HepG2 (cell line): ENCODE results near the gene ST6GALNAC2. TPM values are rescaled to one million over a fixed set of nuclear protein-coding genes. Genes with fewer than 3 reads are reported as not detected.

Experiments
- ATAC-seq: fragments of 200-7000 bp; cut with Tn5 transposase; 3 replicates; pipeline ENCODE4 v1.9.1; 2020; ENCODE audit warnings: mild to moderate bottlenecking, moderate library complexity
- Bru-seq: library from RNA; stranded (reverse); fragments of 400-500 nt; gene quantifications from one replicate; lab custom pipeline; 2021; lab: Mats Ljungman, UMichigan
- BruChase-seq, 2 experiments: library from RNA; stranded (reverse); fragments of 400-500 nt; gene quantifications; one replicate each; lab custom pipeline; 2021; lab: Mats Ljungman, UMichigan
- BruUV-seq: library from RNA; stranded (reverse); fragments of 400-500 nt; replicated peaks from 2 replicates; lab custom pipeline; 2021; lab: Mats Ljungman, UMichigan
- CTCF ChIA-PET: fragments of 300-600 bp; formaldehyde crosslinking; extraction: SDS; loops from one replicate; lab custom pipeline; 2021; ENCODE audit warnings: low total read pairs, inconsistent platforms, low intra/inter-chr PET ratio; lab: Yijun Ruan, JAX
- POLR2A ChIA-PET: fragments of 350-600 bp; sonication (Branson Sonifier 250); formaldehyde crosslinking; loops from one replicate; lab custom pipeline; 2020; ENCODE audit warnings: antibody characterized with exemption, inconsistent platforms; lab: Yijun Ruan, JAX
- DNase-seq: peaks from one replicate; pipeline ENCODE4 v3.0.0-alpha.2; 2015; ENCODE audit warnings: low spot score
- FAIRE-seq: peaks from 3 replicates; lab custom pipeline; 2011; peaks lifted over from hg19 to GRCh38; lab: Jason Lieb, UNC
- H2AFZ ChIP-seq: one replicate; pipeline ENCODE4 v1.6.1; 2011; ENCODE audit warnings: low read length, inconsistent platforms
- H3K27ac ChIP-seq: fragments of 300-600 bp; 3 replicates; pipeline ENCODE4 v1.8.0; 2011; ENCODE audit warnings: mixed run types, mild to moderate bottlenecking, mixed read lengths, low read length, inconsistent platforms; ENCODE audit not compliant: insufficient read depth; ENCODE audit errors: extremely low read length
- H3K27me3 ChIP-seq, 2 experiments: fragments of 200-600 bp in 1 of 2; 2 replicates in 1 of 2; 3 replicates in 1 of 2; pipeline versions ENCODE4 v1.6.0 to v1.8.0; 2011; ENCODE audit warnings: low read length in 2 of 2, mild to moderate bottlenecking in 2 of 2, moderate library complexity in 2 of 2, inconsistent platforms in 1 of 2; ENCODE audit not compliant: insufficient read depth in 2 of 2, control insufficient read depth in 1 of 2
- H3K36me3 ChIP-seq, 2 experiments: fragments of 200-600 bp in 1 of 2; replicated peaks in 1 of 2; 2 replicates in 1 of 2; 3 replicates in 1 of 2; pipeline versions ENCODE4 v1.5.1 to v1.8.0; 2011; ENCODE audit warnings: low read length in 2 of 2, inconsistent platforms in 1 of 2; ENCODE audit not compliant: insufficient read depth in 2 of 2, control insufficient read depth in 1 of 2
- H3K4me1 ChIP-seq: 2 replicates; pipeline ENCODE4 v1.5.1; 2012; ENCODE audit warnings: low read length, inconsistent platforms; ENCODE audit not compliant: insufficient read depth
- H3K4me2 ChIP-seq: 2 replicates; pipeline ENCODE4 v1.6.0; 2011; ENCODE audit warnings: low read depth, low read length, inconsistent platforms
- H3K4me3 ChIP-seq, 3 experiments: fragments of 200-600 bp in 1 of 3; sonication (generic), shearing (Covaris generic) in 1 of 3; replicated peaks in 1 of 3; 2 replicates each; pipeline ENCODE4 v1.5.1; 2011 to 2016; ENCODE audit warnings: low read length in 3 of 3, inconsistent platforms in 2 of 3, low read depth in 2 of 3, mild to moderate bottlenecking in 2 of 3, control low read depth in 1 of 3, mixed read lengths in 1 of 3; ENCODE audit not compliant: insufficient read depth in 1 of 3
- H3K79me2 ChIP-seq: one replicate; pipeline ENCODE4 v1.6.1; 2011; ENCODE audit warnings: low read length, inconsistent platforms; ENCODE audit not compliant: insufficient read depth
- H3K9ac ChIP-seq: 2 replicates; pipeline ENCODE4 v1.6.0; 2011; ENCODE audit warnings: mild to moderate bottlenecking, low read depth, low read length, inconsistent platforms; ENCODE audit not compliant: insufficient read depth
- H3K9me3 ChIP-seq: 2 replicates; pipeline ENCODE4 v1.5.1; 2012; ENCODE audit warnings: mild to moderate bottlenecking, low read length
- H4K20me1 ChIP-seq: 2 replicates; pipeline ENCODE4 v1.6.0; 2011; ENCODE audit warnings: inconsistent platforms, mild to moderate bottlenecking, low read length, moderate library complexity; ENCODE audit not compliant: insufficient read depth
- ATF1 ChIP-seq: IDR thresholded peaks from 2 replicates; pipeline ENCODE4 v1.6.1; 2016; ENCODE audit warnings: mild to moderate bottlenecking, control low read depth
- BHLHE40 ChIP-seq: IDR thresholded peaks from 2 replicates; pipeline ENCODE4 v1.6.1; 2011; ENCODE audit warnings: low read length, improper control_type of control experiment
- DMAP1 ChIP-seq: IDR thresholded peaks from 2 replicates; pipeline ENCODE4 v1.6.1; 2016
- DNMT3B ChIP-seq: conservative IDR thresholded peaks from 2 replicates; pipeline ENCODE4 v1.6.1; 2016; ENCODE audit warnings: missing biosample characterization, control low read depth
- JUN ChIP-seq: sonication (generic); formaldehyde crosslinking; IDR thresholded peaks from 2 replicates; pipeline ENCODE4 v1.4.0; 2020; ENCODE audit warnings: mild to moderate bottlenecking, missing genetic modification reagents
- MTA1 ChIP-seq: sonication (generic); formaldehyde crosslinking; IDR thresholded peaks from 2 replicates; pipeline ENCODE4 v1.4.0; 2020; ENCODE audit warnings: missing genetic modification reagents, mild to moderate bottlenecking, borderline replicate concordance
- NFKBIZ ChIP-seq: IDR thresholded peaks from 2 replicates; pipeline ENCODE4 v1.6.1; 2018; ENCODE audit warnings: missing genetic modification reagents, missing compliant biosample characterization
- POLR2G ChIP-seq: fragments of 200-400 bp; formaldehyde crosslinking; IDR thresholded peaks from 2 replicates; pipeline ENCODE4 v1.6.1; 2018; ENCODE audit warnings: mild to moderate bottlenecking, low read depth, low read length, moderate library complexity
- PREB ChIP-seq: sonication (generic); formaldehyde crosslinking; IDR thresholded peaks from 2 replicates; pipeline ENCODE4 v1.4.0; 2020; ENCODE audit warnings: missing genetic modification reagents
- SNAPC5 ChIP-seq: sonication (generic); formaldehyde crosslinking; IDR thresholded peaks from 2 replicates; pipeline ENCODE4 v1.8.1; 2023; ENCODE audit warnings: mild to moderate bottlenecking, missing genetic modification reagents, borderline replicate concordance
- THAP7 ChIP-seq: sonication (generic); formaldehyde crosslinking; IDR thresholded peaks from 2 replicates; pipeline ENCODE4 v1.8.1; 2023; ENCODE audit warnings: mild to moderate bottlenecking, missing genetic modification reagents
- ZBTB39 ChIP-seq: sonication (generic); formaldehyde crosslinking; IDR thresholded peaks from 2 replicates; pipeline ENCODE4 v1.5.0; 2020; ENCODE audit warnings: missing genetic modification reagents
- ZNF251 ChIP-seq: sonication (generic); formaldehyde crosslinking; IDR thresholded peaks from 2 replicates; pipeline ENCODE4 v1.9.0; 2021; ENCODE audit warnings: mild to moderate bottlenecking, missing genetic modification reagents
- ZNF772 ChIP-seq: sonication (generic); formaldehyde crosslinking; IDR thresholded peaks from 2 replicates; pipeline ENCODE4 v1.5.0; 2020; ENCODE audit warnings: mild to moderate bottlenecking, missing genetic modification reagents
- WGBS: methylation state at CpG from one replicate; pipeline ENCODE4 v1.1.6; 2017; ENCODE audit warnings: low lambda C conversion rate; 5-methylcytosine and 5-hydroxymethylcytosine counted together
- in situ Hi-C: cut with HindIII; loops from 2 replicates; pipeline ENCODE4 v1.10.0; 2017; ENCODE audit warnings: low pct_unique_long_range_greater_than_20kb; ENCODE audit not compliant: extremely low pct_ligation_motif_present
- intact Hi-C: fragments of 100-400 bp; cut with micrococcal nuclease; formaldehyde crosslinking; loops from one replicate; pipeline ENCODE4 v1.10.0; 2022; ENCODE audit not compliant: unreplicated experiment
- long read RNA-seq, 2 experiments: library from RNA in 1 of 2; library from polyadenylated mRNA in 1 of 2; stranded (forward) in 1 of 2; unstranded in 1 of 2; transcript quantifications; one replicate each; pipeline ENCODE4 v2.0.0, GENCODE V29; 2019 to 2022
- polyA minus RNA-seq, 3 experiments: library from RNA; depleted of rRNA, polyadenylated mRNA; stranded (reverse); fragments of >200 nt; gene quantifications; 2 replicates each; pipeline ENCODE4 v1.2.3, GENCODE V29; 2011; ENCODE audit warnings: low replicate concordance in 1 of 3
- polyA plus RNA-seq, 8 experiments: library from polyadenylated mRNA; depleted of rRNA in 3 of 8; stranded (reverse) in 7 of 8; unstranded in 1 of 8; fragments of >200 nt; fragmentation: Illumina TruSeq in 4 of 8; extraction: Trizol in 4 of 8; gene quantifications; 2 replicates each; pipeline versions ENCODE4 v1.2.1 to v1.2.3, GENCODE V29; 2011 to 2016; ENCODE audit warnings: low read depth in 4 of 8, missing spikeins in 1 of 8, mixed read lengths in 1 of 8; ENCODE audit not compliant: insufficient read depth in 1 of 8
- total RNA-seq, 5 experiments: library from RNA; depleted of rRNA; stranded (reverse); fragments of >200 nt; fragmentation: Illumina TruSeq; extraction: Trizol; gene quantifications; 2 replicates each; pipeline ENCODE4 v1.2.3, GENCODE V29; 2016; ENCODE audit warnings: low read depth in 1 of 5

The ST6GALNAC2 gene
- total RNA-seq (2016; rRNA removed; fragmentation: Illumina TruSeq; extraction: Trizol), result 0.49 and 0.84 TPM in 2 replicates
- total RNA-seq (2016; cell fraction: cytosol; rRNA removed; fragmentation: Illumina TruSeq; extraction: Trizol; ENCODE audit: low read depth), result 0.35 and 0.51 TPM in 2 replicates
- 0.13 and 0.39 TPM in 2 replicates for total RNA-seq (2016; cell fraction: insoluble cytoplasmic fraction; rRNA removed; fragmentation: Illumina TruSeq; extraction: Trizol)
- total RNA-seq (2016; cell fraction: membrane; rRNA removed; fragmentation: Illumina TruSeq; extraction: Trizol), result 0.77 and 0.79 TPM in 2 replicates
- 0.68 and 0.97 TPM in 2 replicates for total RNA-seq (2016; cell fraction: nucleus; rRNA removed; fragmentation: Illumina TruSeq; extraction: Trizol)
- 0.12 and 0.30 TPM in 2 replicates for polyA plus RNA-seq (2011; rRNA removed)
- polyA plus RNA-seq (2011; cell fraction: cytosol; rRNA removed), result 0.24 and 0.50 TPM in 2 replicates
- 0.43 TPM in 2 replicates for polyA plus RNA-seq (2011; cell fraction: nucleus; rRNA removed)
- polyA plus RNA-seq (2012), result 0.16 TPM in 1 of 2 replicates, not detected in the other
- polyA plus RNA-seq (2016; cell fraction: cytosol; fragmentation: Illumina TruSeq; extraction: Trizol; ENCODE audit: low read depth), result 0.34 and 0.45 TPM in 2 replicates
- 0.56 and 0.64 TPM in 2 replicates for polyA plus RNA-seq (2016; cell fraction: insoluble cytoplasmic fraction; fragmentation: Illumina TruSeq; extraction: Trizol; ENCODE audit: low read depth)
- 0.62 and 0.69 TPM in 2 replicates for polyA plus RNA-seq (2016; cell fraction: membrane; fragmentation: Illumina TruSeq; extraction: Trizol; ENCODE audit: low read depth)
- polyA plus RNA-seq (2016; cell fraction: nucleus; fragmentation: Illumina TruSeq; extraction: Trizol; ENCODE audit: insufficient read depth, low read depth), result 1.0 and 1.6 TPM in 2 replicates
- polyA minus RNA-seq (2011; rRNA and poly(A)+ RNA removed; ENCODE audit: low replicate concordance), result 0.34 and 1.1 TPM in 2 replicates
- not detected in 2 replicates for polyA minus RNA-seq (2011; cell fraction: cytosol; rRNA and poly(A)+ RNA removed)
- not detected in 2 replicates for polyA minus RNA-seq (2011; cell fraction: nucleus; rRNA and poly(A)+ RNA removed)
- Bru-seq, nascent RNA, result percentile 35 among the genes with signal in this experiment
- percentile 29 among the genes with signal in this experiment for BruChase-seq, experiment 1, labeled RNA remaining after a 6-hour chase
- percentile 22 among the genes with signal in this experiment for BruChase-seq, experiment 2, labeled RNA remaining after a 2-hour chase
- long read RNA-seq, experiment 1, result 0 reads
- long read RNA-seq, experiment 2, partial matches to known transcripts, result 0 of 1 reads
- long read RNA-seq, experiment 2, other reads (novel, unspliced or antisense), result 1 of 1 reads

GRCh38 chr17:76585649-76586593 is at the start of gene ST6GALNAC2:
Gene ST6GALNAC2, minus strand, starts transcription at chr17:76585860. Its CDS starts 52 bp downstream, at chr17:76585808.
- 1% methylated on average over 29 of the region's 84 CpGs for whole genome bisulfite sequencing
- in situ Hi-C loops (no loop called here), intact Hi-C loops (loop anchor here (2.0 to 5.0 kb wide), 3 partner anchors 15 to 61 kb away; no protein-coding TSS in a partner anchor)
- Histone ChIP-seq H2AFZ (no peak within 1 kb of the TSS), H3K4me1 (peaks cover 54% of the 10 kb centered on the region), H3K9me3 (no peaks in the 10 kb centered on the region), H3K4me2 (peak within 1 kb of the TSS; percentile 73), H3K36me3 (no peaks in the 10 kb centered on the region), H3K27ac (no peak within 1 kb of the TSS), H3K4me3 (peak within 1 kb of the TSS; percentile 55 to 72 (median 58)), H3K27me3 (peaks cover 11 to 41% of the 10 kb centered on the region in 2 experiments; a peak in 4 of 5 replicates), H3K79me2 (no peaks in the 10 kb centered on the region), H3K9ac (no peak within 1 kb of the TSS; the same call in 1 of the 2 replicates), H4K20me1 (no peaks in the 10 kb centered on the region)
- BruUV-seq, result no TSS peak
- FAIRE-seq (no peak), DNase-seq (peak; percentile 66), ATAC-seq (peak; percentile 93)
- ChIA-PET CTCF (interaction anchor here (0.7 to 1.8 kb wide), 3 partner anchors 27 to 62 kb away, joined by 3 to 5 read pairs (median 5); no protein-coding TSS in a partner anchor), POLR2A (interaction anchor here (0.9 to 3.2 kb wide), 12 partner anchors 10 to 86 kb away, joined by 3 to 19 read pairs (median 4); a partner anchor contains a TSS)
- TF ChIP-seq DMAP1 (CRISPR knock-in tag), result no peak
- TF ChIP-seq JUN, result no peak
- TF ChIP-seq PREB (CRISPR knock-in tag), result no peak
- TF ChIP-seq ZBTB39, result no peak
- no peak for TF ChIP-seq THAP7
- TF ChIP-seq ZNF772 (CRISPR knock-in tag), result no peak
- peak; percentile 55; the same call in 1 of the 2 replicates for TF ChIP-seq MTA1 (CRISPR knock-in tag)
- no peak for TF ChIP-seq BHLHE40
- TF ChIP-seq NFKBIZ (CRISPR knock-in tag), result no peak
- no peak for TF ChIP-seq DNMT3B (CRISPR knock-in tag)
- TF ChIP-seq SNAPC5 (CRISPR knock-in tag), result no peak
- no peak for TF ChIP-seq POLR2G
- no peak for TF ChIP-seq ZNF251 (CRISPR knock-in tag)
- no peak for TF ChIP-seq ATF1 (CRISPR knock-in tag)
